ENCODE results near the gene WDR89.
"Not testable (repeated sequence)": the region's sequence is repeated elsewhere in the genome, so short reads cannot be mapped to it uniquely, and the experiment has no call there.

The WDR89 gene

DNA sequence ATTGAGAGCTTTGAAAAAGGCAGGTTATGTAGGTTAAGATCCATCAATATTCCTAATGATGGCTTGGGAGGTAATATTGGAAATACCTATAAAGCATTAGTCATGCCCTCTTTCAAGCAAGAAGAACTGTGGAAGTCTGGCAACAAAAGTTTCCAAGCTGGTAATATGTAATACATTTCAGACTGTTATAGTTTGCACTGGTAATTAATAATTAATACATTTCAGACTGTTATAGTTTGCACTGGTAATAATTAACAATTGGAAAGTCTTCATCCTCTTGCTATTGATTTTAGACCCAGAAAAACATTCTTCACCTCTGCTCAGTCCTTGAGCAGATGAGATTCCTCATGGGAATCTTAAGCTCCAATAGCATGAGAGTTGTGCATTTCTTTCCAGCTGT, 29.0 kb upstream of the WDR89 start:
- TF ChIP-seq, protein P1, sequence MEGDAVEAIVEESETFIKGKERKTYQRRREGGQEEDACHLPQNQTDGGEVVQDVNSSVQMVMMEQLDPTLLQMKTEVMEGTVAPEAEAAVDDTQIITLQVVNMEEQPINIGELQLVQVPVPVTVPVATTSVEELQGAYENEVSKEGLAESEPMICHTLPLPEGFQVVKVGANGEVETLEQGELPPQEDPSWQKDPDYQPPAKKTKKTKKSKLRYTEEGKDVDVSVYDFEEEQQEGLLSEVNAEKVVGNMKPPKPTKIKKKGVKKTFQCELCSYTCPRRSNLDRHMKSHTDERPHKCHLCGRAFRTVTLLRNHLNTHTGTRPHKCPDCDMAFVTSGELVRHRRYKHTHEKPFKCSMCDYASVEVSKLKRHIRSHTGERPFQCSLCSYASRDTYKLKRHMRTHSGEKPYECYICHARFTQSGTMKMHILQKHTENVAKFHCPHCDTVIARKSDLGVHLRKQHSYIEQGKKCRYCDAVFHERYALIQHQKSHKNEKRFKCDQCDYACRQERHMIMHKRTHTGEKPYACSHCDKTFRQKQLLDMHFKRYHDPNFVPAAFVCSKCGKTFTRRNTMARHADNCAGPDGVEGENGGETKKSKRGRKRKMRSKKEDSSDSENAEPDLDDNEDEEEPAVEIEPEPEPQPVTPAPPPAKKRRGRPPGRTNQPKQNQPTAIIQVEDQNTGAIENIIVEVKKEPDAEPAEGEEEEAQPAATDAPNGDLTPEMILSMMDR (IDR thresholded peaks at IDR 0.05; ENCODE audit: borderline replicate concordance, control extremely low read depth, extremely low read depth, insufficient read depth, missing control alignments): no peak
- no peak for DNase-seq (ENCODE audit: low spot score)
- in situ Hi-C loops (cut with MboI; ENCODE audit: low sequenced_read_pairs, unreplicated experiment): no loop called here

DNA sequence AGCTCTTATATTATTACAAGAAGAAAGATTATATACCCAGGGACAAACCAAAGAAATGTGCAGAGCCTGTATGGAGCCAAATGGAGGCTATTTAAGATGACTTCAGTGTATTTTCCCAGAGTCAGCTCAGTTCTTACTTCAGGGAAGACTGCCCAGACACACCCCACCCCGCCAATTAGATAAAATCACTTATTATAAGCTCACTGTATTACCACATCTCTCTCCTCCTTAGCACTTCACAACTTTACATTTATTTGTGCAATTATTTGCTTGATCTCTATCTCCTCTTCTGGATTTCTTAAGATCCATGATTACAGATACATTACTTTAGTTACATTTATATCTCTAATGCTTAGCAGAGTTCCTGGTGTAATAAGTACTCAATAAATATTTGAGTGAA, 24.7 kb upstream of the WDR89 start:
- TF ChIP-seq, protein P1 (IDR thresholded peaks at IDR 0.05; ENCODE audit: borderline replicate concordance, control extremely low read depth, extremely low read depth, insufficient read depth, missing control alignments): no peak
- in situ Hi-C loops (cut with MboI; ENCODE audit: low sequenced_read_pairs, unreplicated experiment): no loop called here

DNA sequence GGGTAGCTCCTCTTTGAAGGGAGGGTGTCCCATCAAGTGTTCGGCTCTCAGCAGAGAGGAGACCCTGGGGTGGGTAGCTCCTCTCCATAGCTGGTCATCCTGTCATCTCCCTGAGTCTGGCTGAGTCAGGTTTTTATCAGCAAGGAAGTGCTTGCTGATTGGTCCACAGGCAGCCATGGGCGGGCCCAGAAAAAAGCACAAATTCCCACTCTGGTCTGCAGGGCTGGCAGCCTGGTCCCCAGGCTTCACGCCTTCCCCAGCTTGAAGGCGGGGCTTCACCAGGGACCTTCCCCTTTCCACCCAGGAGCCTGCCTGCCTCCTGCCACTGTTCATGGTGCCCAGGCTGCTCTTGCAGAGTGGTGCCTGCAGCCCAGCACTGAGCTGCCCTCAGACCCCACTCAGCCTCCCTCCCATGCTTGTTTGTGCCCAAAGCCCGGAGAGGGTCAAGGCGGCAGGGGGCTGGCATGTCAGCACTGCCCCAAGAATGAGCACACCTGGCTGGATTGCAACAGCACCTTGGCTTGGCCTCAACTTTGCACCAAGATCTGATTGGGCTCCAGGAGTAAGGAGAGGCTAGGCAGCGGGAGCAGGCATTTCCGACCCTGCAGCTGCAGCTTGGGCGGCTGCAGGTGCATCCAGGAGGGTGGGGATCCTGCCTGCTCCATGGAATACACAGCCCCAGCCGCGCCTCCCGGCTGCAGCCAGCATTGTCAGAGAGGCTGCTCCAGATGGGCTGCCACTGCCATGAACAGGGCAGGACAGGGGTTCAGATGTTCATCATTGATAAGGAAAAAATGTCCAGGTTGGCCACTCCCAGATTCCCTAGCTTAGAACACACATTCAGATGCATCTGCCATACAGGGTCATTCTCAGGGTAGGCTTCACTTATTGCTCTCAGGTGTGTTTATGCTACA, 22.0 kb upstream of the WDR89 start:
- peak; percentile 25 for DNase-seq (ENCODE audit: low spot score)
- in situ Hi-C loops (cut with MboI; ENCODE audit: low sequenced_read_pairs, unreplicated experiment): no loop called here
- TF ChIP-seq, protein P1 (IDR thresholded peaks at IDR 0.05; ENCODE audit: borderline replicate concordance, control extremely low read depth, extremely low read depth, insufficient read depth, missing control alignments): no peak

More for the DNA sequence above, 24.7 kb upstream of the WDR89 start:
- no peak for DNase-seq (ENCODE audit: low spot score)

DNA sequence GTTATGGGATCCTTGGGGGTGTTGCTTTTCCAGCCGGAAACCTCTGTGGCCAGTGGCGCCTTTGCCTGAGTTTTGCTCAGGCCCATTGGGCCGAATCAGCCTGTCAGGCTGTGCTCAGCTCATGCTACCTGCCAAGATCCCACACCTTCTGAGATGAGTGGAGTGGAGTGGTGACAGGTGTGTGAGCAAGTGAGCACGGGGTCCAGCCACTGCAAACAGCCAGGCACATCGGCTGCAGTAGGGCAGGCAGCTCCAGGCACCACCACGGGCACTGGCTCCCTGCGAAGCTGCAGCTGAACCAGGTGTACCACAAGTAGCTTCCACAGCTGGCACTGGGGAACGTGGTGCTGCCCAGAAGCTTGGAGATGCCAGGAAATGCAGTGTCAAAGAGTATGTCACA, 21.1 kb upstream of the WDR89 start:
- TF ChIP-seq, protein P1 (IDR thresholded peaks at IDR 0.05; ENCODE audit: borderline replicate concordance, control extremely low read depth, extremely low read depth, insufficient read depth, missing control alignments): no peak
- in situ Hi-C loops (cut with MboI; ENCODE audit: low sequenced_read_pairs, unreplicated experiment): no loop called here
- DNase-seq (ENCODE audit: low spot score): no peak

DNA sequence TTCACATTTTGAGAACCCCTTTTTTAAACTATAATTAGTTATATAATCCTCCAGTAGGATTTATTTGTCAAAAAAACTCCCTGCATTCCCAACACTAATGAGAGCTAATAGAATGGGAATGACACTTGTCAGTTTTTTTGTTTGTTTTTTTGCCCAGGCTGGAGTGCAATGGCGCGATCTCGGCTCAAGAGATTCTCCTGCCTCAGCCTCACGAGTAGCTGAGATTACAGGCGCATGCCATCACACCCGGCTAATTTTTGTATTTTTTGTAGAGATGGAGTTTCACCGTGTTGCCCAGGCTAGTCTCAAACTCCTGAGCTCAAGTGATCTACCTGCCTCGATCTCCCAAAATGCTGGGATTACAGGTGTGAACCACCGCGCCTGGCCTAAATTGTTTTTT, 20.2 kb upstream of the WDR89 start:
- in situ Hi-C loops (cut with MboI; ENCODE audit: low sequenced_read_pairs, unreplicated experiment): not testable (repeated sequence)

DNA sequence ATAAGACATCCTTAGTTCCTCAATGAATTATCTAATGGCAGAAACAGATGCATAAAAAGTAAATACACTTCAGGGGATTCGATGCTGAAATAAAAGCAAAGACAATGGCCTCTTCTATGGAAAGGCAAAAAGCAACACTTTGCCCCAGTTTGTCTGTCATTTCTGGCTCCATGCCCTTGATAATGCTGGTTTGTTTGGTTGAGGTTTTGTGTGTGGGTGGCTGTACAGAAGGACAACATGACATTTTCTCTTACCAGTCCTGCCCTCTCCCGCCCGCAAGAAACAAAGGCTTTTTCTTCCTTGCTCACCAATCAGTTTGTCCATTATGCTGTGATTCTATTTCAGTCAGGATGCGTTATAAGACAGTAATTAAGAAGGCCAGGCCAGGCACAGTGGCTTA, 18.1 kb upstream of the WDR89 start:
- in situ Hi-C loops (cut with MboI; ENCODE audit: low sequenced_read_pairs, unreplicated experiment): no loop called here
- TF ChIP-seq, protein P1 (IDR thresholded peaks at IDR 0.05; ENCODE audit: borderline replicate concordance, control extremely low read depth, extremely low read depth, insufficient read depth, missing control alignments): no peak
- no peak for DNase-seq (ENCODE audit: low spot score)

More for the DNA sequence above, 20.2 kb upstream of the WDR89 start:
- DNase-seq (ENCODE audit: low spot score): not testable (repeated sequence)

DNA sequence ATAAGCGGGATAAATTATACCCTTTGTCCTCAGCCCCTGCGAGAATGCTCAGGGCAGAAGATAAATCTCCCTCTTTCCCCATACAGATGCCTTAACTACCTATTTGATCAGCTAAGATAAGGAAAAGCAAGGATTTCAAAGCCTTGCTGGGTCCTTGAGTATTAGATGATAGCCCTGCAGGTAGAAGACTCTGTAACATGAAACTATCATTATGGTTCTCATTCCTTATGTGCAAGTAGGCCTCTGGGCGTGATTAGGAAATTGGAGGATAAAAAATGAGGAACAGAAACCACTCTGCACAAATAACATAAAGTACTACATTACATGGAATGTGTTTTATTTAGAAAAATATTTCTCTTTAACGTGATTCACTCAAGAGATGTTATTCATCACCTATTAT, 14.5 kb upstream of the WDR89 start:
- DNase-seq (ENCODE audit: low spot score): no peak
- in situ Hi-C loops (cut with MboI; ENCODE audit: low sequenced_read_pairs, unreplicated experiment): no loop called here
- TF ChIP-seq, protein P1 (IDR thresholded peaks at IDR 0.05; ENCODE audit: borderline replicate concordance, control extremely low read depth, extremely low read depth, insufficient read depth, missing control alignments): no peak
